DMS79 (cell line): Measurements from ENCODE around the gene RNU7-1.
A peak's percentile ranks its signal among the peaks of the same experiment; 100 is the strongest.

Source experiments
- DNase-seq: peaks from one replicate; lab custom pipeline; 2025; lab: John Stamatoyannopoulos, UW

Gene RNU7-1

DNA sequence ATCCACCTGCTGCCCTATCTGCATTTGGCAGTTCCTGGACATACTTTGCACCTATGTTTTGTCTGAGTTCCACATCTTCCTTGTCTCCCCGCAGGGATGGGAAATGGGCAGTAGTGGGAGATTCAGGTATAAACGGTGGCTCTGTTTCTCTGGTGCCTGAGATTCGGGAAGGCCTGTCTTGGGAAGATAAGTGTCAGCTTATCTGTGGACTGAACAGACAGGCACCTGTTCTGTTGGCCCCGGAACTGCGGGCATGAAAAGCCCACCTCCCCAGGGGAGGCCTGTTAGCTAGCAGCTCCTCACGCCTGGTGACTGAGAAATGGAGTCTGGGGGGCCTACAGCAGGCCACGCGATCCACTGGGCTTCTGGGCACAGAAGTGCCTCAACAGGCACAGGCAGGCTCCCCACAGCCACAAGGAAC lies 21.0 kb downstream of the RNU7-1 start:
- no peak for DNase-seq

DNA sequence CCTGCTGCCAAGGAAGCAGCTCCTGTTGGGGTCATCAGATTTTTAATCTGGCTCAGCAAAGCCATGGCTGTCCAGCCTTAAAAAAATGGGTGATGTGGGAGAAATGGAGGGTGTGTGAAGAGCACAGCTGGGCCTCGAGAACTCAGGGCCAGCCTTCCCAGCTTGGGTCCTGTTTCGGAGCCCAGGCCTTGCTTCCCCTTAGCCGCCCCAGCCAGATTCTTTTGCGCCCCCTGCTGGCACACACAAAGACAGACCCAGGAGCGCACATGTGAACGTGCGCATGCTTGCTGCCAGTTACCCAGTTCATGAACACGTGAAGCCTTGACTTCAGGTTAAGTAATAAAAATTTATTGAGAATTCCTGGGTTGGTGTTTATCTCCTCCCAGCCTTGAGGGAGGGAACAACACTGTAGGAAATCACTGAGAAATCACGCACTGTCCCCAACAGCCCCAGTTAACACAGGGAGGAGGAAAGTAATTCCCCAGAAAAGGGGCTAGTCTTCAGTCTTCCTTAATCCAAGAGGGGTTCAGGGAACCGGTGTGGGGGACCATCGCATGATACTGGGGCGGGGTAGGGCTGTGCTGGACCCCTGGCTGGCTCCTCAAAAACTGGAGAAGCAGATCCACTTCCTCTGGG lies 21.5 kb downstream of the RNU7-1 start:
- DNase-seq: peak; percentile 80

DNA sequence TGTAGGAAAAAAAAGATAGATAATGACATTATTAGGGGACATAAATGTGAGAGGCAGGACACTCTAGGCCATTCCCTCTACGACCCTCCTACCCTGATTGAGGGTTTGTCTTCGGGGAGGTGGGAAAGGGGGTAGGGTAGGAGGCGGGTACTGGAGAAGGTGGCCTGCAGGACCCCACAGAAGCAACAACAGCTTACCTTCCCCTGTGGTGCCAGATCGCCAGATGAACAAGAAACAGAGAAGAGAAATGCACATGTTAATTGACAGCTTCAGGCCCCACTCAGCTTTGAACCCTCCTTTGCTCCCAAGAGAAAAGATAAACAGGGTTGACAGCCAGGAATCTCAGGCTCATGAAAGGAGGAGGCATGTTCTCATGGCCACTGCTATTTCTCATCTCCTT lies 22.1 kb downstream of the RNU7-1 start:
- DNase-seq: no peak

DNA sequence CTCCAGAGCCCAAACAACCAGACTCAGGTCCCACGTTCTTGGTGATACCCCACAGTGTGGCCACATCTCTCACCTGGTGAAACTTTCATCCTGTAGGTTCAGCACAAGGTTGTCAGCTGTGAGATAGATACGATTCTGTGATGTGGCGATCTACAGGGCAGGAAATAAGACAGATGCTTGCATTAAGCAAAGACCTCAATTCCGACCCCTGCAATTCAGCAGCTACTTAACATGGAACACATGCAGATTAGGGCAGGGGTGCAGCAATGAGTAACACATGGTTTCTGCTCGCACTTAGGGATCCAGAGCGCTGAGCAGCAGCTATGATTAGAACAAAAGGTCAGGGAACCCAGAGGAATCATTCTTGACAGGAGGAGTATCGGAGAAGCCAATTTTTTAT lies 22.7 kb downstream of the RNU7-1 start:
- no peak for DNase-seq

DNA sequence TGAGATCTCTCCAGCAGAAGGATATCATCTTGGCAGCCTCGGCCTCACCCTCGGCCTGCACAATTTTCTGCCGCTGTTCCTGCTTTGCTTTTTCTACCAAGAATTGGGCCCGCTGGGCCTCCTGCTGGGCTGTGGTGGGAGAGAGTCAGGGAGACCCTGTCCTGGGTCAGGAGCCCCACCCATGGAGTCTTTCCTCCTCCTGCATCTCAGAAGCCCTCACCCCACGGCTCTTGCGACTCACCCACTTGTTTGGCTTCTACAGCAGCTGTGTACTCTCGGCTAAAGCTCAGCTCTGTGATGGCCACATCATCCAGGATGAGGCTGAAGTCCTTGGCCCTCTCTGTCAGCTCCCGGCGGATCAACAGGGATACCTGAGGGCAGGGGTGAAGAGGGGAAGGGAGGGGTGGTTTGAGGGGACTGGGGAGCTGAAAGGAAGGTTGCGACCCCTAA lies 24.1 kb downstream of the RNU7-1 start:
- no peak for DNase-seq

DNA sequence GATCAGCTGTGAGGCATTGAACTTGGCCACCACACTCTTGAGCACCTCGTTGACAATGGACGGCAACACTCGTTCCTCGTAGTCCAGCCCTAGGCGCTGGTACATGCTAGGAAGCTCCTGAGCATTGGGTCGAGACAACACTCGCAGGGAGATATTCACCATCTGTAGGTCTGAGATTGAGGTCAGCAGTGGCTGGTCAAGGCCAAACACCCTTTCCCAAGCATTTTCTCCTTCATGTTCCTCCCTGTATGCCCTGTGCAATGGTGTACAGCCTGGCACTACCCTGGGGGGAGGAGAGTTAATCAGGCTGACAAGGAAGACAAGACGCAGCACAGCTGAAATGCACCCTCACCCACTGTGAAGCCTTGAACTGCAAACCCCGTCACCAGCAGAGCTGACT lies 24.8 kb downstream of the RNU7-1 start:
- DNase-seq: no peak

DNA sequence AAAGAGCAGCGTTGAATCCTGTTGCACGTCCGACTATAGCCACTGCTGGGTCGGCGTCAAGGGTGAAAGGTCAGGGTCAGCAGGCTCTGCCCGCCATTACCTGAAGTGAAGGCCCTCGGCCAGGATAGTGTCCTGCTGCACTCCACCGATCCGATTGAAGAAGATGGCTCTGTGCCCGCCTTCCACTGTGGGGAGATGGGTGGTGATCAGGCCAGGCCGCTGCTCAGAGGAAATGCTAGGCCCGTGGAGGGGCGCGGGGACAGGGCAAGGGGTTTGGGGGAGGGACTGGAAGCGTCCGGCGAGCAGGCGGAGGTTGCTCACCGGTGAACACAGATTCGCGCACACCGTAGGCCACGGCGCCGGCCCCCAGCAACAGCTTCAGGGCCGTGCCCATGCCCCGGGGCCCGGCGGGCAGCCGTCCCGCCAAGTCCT lies 26.5 kb downstream of the RNU7-1 start:
- no peak for DNase-seq

DNA sequence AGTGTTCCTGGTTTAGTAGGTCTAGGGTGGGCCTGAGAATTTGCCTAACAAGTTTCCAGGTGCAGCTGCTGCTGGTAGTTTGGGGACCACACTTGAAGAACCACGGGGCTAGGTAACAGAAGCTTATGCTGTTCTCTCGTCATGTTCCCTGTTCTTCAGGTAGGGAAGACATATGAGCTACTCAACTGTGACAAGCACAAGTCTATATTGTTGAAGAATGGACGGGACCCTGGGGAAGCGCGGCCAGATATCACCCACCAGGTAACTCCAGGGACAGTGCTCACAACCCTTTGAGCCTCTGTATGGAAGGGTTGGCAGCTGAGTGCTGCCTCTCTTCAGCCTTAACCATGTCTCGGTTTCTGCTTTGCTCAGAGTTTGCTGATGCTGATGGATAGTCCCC lies 30.6 kb downstream of the RNU7-1 start:
- DNase-seq: no peak

DNA sequence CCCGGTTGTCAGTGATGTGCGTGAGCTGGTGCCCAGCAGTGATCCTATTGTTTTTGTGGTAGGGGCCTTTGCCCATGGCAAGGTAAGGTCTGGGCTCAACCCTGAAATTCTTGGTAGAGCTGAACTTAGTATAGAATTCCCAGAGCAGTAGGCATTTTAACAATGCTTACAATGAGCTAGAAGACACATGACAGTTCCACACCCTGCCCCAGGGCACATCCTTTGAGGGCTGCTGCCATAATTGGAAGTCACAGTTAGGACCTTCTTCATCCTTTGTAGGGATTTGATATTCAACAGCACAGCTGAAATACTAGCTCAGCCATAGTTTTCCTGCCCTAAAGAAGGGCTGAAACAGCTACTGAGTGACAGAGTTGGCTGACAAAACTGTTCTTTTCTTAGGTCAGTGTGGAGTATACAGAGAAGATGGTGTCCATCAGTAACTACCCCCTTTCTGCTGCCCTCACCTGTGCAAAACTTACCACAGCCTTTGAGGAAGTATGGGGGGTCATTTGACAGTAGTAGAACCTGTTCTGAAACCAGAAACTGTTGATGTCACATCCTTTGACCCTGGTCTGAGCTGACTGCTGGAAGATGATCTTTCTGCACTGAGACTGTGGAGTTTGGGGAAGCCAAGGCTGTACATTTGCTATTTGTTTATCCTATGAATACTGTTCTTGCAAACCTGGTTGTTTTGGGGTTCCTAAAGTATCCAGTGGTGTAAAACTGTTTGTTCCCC lies 31.8 kb downstream of the RNU7-1 start:
- no peak for DNase-seq

DNA sequence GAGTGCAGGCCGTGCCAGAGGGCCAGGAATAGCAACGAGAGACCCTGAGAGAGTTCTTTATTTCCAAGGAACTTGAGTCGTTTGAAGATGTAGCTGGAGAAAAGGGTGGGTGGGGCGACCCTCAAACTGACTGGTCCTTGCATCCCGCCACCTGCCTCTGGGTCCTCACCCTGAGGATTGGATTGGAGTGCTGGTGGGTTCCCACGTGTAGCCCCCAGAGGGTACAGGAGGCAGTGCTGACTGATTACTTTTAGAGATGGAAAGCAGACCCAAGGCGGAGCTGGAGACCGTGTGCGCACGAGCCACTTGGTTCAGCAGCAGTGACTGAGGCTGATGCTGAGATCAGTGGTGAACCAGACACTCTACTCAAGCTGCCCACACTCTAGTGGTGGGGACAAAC lies 34.0 kb downstream of the RNU7-1 start:
- no peak for DNase-seq

DNA sequence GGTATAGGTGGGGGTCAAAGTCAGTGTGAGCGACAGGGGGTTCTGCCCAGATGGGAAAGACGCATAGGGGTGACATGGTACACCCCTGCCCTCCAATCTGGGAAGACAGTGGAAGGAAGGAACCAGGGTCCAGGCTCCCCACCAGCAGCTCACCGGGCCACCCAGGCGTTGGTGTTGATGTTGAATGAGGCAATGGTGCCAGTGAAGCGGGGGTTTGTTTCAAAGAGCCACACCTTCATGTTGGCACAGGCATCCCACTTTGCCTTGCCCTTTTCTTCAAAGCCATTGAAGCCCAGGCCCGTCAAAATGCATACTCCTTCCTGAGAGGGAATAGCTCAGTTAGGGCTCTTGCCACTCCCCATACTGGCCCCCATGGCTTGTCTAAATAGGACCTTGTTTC lies 34.6 kb downstream of the RNU7-1 start:
- DNase-seq: no peak

DNA sequence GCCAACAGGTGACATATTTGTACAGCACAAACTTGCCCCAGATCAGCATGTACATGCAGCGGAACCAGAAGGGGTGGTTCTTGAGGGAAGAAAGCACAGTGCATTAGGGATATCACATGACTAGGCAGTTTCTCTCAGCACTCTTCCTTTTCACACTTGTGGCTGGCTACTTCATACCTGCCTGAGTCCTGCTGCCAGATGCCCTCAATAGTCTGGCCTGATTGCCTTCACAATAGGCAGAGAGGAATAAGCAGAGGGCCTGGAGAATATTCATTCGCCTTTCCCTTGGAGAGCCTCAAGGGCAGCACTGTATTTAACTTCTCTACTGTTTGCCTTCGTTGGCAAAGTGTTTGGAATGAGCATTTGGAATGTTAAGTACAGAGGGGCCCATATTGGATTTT lies 35.0 kb downstream of the RNU7-1 start:
- no peak for DNase-seq

DNA sequence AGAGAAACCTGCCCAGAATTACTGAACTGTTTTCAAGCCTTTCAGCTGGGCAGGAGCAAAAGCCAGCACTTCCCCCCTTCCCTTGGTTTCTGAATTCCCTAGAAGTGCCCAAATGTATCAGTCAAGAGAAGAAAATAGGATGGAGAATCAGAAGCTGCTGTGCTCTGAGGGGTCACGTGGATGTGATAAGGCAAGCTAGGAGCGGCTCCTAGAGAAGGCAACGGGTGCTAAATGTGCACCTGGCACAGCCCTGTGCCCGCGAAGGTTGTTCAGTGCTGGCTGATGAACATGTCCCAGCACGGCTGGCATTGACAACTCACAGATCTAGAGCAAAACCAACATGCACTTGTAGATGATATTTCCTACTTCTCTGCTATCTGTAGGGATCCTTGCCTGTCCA lies 35.4 kb downstream of the RNU7-1 start:
- no peak for DNase-seq

DNA sequence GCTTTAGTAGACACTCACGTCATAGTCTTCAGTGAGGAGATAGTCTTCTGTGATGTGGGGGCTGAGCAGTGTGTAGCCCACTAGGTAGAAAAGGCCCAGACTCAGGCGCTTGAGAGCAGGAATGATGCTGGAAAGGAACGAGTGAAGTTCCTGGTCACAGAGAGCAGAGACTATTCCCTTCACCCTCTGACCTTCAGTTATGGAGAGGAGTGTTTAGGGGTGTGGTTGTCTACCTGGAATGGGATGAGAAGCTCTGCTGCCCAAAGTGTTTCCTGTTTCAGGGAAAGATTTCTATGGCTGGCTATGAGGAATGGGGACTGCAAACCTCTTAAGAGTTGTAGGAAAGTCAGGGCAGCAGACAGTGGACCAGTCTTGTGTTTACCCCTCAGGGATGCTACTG lies 35.8 kb downstream of the RNU7-1 start:
- no peak for DNase-seq

DNA sequence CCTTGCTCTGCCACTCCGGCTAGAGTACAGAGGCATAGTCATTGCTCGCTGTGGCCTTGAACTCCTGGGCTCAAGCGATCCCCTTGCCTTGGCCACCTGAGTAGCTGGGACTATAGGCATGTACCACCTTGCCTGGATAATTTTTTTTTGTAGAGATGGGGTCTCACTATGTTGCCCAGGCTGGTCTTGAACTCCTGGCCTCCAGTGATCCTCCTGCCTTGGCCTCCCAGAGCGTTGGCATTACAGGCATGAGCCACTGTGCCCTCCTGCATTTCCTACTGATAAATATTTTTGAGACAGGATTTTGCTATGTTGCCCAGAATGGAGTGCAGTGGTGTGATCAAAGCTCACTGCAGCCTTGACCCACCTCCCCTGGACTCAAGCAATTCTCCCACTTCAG lies 36.5 kb downstream of the RNU7-1 start:
- no peak for DNase-seq

DNA sequence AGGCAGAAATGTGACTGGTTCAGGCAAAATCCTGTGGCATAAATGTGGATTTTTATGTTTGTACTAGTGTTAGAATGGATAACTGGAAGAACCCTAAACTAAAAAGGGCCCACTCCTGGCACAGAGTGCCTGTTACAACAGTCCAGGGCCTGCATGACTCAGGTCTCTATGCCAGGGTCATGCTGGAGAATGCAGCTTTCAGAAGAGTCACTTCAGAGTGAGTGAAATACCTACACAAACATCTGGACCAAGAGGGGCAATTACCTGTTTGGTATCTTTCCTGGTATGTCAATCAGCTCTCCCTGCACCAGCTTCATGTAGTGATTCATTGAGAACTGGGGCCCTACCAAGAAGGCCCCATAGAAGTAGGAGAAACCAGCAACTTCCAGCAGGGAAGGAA lies 37.1 kb downstream of the RNU7-1 start:
- DNase-seq: no peak

DNA sequence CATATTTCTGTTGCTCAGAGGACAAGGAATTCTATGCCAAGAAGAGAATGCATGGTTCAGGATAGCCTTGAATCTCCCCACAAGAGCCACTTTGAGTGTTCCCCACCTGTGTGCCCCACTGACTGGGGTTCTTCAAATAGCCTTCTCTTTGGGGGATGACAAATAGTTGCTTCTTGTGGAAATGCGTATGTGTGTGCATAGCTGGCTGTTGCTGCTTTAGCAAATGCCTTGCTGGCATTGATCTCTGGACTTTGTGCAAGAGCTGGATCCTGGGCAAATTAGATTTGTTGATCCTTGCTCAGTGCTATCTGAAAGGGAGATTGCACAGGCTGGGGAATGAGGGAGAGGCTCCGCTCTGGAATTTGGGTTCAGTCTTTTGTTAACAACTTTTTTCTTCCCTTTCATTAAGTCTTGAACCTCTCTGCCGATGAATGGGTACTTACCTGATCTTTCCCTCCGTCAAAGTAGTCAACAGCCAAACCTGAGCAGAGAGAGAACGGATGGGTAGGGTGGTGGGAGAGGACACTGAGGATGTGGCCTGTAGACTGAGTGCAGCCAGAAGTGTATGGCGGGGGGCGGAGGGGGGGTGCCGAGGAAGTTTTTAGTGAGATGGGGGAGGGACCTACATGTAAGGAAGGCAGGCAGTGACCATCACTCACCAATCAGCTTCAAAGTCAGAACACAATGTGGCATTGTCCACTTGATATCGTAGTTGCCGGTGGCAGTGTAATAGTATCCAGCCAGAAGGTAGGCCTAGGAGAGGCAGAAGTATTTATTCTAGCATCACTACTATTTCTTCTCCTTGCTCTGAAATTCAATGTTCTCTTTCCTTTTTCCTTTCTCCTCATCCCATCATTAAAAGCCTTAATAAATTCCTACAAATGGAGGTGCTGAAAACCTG lies 37.8 kb downstream of the RNU7-1 start:
- no peak for DNase-seq

DNA sequence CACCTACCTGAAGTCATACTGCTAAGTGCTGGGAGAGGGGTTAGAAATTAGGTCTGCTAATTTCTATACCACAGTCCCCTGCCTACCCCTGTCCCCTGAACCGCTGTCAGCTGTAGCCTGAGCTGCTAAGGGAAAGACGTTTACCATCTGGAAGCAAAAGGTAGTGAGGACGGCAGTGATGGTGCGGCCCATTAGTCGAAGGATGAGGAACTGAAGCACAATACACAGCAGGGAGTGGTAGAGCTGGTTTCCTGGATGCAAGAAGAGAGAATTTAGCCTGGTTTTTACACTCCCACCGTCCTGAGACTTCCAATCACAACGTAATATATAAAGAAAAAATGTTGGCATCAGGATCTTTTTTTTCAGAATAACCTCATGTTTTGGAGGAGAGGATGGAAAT lies 38.9 kb downstream of the RNU7-1 start:
- no peak for DNase-seq

DNA sequence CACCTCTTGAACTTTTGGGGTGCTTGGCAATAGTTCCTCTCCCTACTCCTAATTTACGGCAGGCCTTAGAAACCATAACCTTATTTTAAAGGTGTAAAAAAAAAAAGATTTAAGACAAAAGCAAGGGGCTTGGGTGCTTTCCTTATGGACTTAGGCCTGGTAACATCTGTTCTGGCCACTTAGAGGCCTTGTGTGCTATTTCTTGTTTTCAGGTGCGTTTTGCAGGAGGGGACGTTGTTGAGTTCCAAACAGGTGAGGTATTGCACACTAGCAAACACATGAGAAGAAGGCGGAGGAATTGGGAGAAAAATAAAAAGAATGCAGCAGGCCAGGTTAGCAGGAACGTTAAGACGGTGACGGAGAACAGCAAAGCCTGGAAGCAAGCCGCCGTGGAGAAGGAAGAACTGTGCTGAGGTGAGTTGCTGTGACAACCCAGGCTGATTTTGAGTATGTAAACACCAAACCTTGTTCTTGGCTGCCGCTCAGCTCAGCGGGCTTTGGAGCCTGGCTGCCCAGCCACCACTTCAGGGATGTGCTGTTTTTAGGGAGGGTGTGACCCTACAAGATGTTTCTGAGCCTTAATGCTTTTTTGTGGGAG lies 44.4 kb downstream of the RNU7-1 start:
- peak; percentile 22 for DNase-seq
